HG02798 (cell line): Measurements from ENCODE around the gene SGCG.
"Not testable (repeated sequence)": the region's sequence is repeated elsewhere in the genome, so short reads cannot be mapped to it uniquely, and the experiment has no call there.

Experiments used
- ATAC-seq: cut with Tn5 transposase; IDR thresholded peaks from one replicate; pipeline ENCODE4 v1.9.1; 2021; ENCODE audit warnings: mild to moderate bottlenecking; ENCODE audit not compliant: unreplicated experiment, poor library complexity

The SGCG gene

GRCh38 chr13:23203516-23203915 lies 22.7 kb downstream of the SGCG start:
- ATAC-seq, result no peak

GRCh38 chr13:23205807-23206206 lies 25.0 kb downstream of the SGCG start:
- no peak for ATAC-seq

GRCh38 chr13:23212671-23213070 lies 31.9 kb downstream of the SGCG start:
- ATAC-seq, result no peak

DNA sequence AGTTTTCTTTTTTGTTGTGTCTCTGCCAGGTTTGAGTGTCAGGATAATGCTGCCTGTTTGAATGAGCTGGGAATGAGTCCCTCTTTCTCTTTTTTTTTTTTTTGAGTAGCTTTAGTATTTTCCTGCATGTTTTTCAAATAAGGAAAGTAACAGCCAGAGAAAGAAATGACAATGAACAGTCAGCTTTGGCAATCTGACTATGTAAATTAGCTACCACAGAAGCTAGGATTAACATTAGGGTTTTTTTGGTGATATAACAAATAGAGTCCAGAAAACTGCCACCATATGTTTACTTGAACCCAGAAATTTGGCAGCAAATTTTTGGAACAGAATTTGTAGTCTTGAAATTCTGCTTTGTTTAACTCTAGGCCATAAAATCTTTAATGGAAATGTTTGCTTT lies 50.5 kb downstream of the SGCG start:
- no peak for ATAC-seq

DNA sequence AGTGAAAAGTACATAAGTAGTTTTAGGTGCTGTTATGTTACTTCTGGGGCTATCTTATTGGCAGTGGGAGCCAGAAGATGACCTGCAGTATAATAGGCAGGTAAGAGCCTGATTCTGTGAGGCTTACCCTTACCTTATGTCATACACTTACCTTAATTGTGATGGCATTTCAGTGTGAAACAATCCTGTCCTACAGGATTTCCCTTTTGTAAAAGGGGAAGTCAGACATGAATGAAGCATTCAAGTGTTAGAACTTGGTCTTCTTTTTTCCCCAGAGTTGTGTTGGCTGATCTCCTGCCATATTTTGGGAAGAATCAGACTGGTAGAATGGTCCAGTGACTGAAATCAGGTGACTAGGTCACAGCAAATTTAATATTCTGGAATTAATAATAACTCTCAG lies 55.2 kb downstream of the SGCG start:
- ATAC-seq, result no peak

DNA sequence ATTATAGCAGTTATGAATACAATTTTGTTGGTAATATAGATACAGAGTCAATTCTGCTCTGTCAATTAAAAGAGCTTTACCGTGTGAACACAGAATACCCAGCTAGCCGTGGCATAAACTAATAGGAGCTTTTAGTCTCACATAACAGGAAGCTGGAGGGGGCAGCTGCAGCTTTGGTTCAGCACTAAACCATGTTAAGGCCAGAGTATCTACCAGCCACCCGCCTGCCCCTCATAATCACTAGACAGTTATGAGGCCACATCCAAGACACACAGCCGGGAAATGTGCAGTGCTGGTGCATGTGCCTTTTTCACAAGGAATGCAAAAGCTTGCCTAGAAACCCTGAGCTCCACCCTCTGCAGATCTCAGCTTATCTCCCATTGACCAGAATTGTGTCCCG lies 62.3 kb downstream of the SGCG start:
- ATAC-seq, result no peak

DNA sequence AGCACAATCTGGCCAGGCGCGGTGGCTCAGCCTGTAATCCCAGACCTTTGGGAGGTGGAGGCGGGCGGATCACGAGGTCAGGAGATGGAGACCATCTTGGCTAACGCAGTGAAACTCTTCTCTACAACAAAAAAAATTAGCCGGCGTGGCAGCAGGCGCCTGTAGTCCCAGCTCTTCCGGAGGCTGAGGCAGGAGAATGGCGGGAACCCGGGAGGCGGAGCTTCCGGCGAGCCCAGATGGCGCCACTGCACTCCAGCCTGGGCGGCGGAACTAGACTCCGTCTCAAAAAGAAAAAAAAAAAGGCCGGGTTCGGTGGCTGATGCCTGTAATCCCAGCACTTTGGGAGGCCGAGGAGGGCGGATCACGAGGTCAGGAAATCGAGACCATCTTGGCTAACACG lies 67.6 kb downstream of the SGCG start:
- ATAC-seq, result not testable (repeated sequence)

GRCh38 chr13:23254506-23254905 lies 73.7 kb downstream of the SGCG start:
- ATAC-seq, result no peak

DNA sequence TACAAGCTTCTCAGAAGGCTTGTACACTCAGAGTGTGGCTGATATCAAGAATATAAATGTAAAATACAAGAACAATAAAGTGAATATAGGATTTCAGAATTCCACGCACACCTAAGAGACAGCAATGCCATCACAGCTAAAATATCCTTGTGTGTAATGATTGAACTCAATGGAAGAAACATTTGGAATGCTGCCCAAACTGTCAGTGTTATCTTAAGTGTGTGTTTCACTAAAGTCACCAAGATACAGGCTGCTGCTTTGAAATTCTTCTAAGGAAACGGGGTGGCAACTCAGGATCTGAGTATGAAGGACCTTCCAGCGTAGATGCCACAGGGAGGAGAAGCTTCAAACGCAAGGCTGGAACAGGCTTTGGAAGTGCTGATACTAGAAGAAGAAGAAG lies 86.8 kb downstream of the SGCG start:
- ATAC-seq, result no peak

DNA sequence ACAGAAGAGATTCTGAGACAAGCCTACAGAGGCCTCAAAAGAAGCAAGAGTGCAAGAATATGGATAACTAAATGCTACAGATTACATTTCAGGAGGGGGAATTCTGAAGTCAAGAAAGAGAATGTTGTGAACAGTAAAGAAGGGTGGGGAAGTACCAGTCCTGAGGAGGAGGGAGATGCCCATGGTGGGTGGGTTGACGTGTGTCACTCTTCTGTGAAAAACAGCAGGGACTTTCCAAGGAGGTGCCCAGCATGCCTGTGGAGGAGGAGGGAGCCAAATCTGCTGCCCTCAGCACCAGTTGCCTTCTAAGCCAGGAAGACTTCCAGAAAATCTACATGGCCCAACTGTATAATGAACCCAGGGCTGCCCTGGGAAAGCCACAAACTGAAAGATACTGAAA lies 87.7 kb downstream of the SGCG start:
- peak; percentile 87 for ATAC-seq

DNA sequence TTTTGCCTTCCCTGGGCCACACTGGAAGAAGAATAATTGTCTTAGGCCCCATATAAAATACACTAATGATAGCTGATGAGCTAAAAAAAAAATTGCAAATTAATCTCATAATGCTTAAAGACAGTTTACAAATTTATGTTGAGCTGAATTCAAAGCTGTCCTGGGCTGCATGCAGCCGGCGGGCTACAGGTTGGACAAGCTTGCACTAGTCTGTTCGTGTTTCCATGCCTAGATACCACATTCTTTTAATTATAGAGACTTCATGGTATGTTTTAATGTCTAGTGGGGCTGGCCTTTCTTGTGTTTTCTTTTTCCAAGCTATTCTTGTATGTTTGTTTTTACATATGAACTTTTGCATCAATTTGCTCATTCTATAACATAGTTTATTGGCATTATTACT lies 90.6 kb downstream of the SGCG start:
- ATAC-seq, result no peak

DNA sequence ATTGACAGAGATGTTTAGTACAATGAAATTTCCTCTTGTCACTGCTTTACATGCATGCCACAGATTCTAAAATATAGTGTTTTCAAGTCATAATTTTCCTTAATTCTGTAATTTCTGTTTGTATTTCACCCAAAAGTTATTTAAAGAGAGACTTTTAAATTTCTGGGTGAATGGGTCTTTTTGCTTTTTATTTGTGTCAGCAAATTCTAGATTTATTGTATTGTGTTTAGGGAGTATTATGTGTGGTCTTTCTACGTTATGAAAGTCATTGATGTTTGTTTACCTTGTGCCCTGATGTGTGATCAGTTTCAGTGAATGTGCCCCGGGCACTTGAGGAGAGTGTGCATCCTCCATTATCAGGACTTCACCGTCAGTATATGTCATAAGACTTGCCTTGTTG lies 92.7 kb downstream of the SGCG start:
- no peak for ATAC-seq

DNA sequence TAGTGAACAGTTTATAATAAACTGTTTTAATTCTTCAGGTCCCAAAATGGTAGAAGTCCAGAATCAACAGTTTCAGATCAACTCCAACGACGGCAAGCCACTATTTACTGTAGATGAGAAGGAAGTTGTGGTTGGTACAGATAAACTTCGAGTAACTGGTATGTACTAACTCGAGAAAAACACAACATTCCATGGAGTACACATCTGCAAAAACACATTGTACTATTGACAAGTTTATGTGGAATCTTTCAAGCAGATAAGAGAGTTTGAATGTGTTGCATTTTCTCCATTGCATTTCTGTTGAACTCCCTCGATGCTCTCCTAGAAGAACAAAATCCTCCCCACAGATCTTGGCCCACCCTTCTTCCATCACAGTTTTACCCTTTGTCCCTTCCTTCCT lies 98.5 kb downstream of the SGCG start:
- ATAC-seq, result no peak

DNA sequence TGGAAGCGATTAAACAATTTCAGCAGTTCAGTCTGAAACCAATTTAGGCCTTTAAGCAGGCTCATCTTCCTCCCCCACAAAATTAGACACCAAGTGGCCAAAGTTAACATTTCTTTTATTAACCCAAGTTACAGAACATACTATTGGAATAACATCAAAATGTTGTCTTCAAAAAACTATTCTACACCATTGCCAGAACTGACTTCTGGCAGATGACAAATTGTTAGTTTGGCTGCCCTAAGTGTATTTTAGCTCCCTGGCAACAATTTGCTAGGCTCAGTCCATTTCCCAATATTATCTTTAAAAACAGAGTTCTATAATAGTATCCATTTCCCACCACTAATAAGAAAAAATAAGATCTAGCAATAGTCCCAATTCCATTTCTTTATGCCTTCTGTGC lies 107.8 kb downstream of the SGCG start:
- no peak for ATAC-seq

GRCh38 chr13:23288995-23289394 lies 108.2 kb downstream of the SGCG start:
- no peak for ATAC-seq

GRCh38 chr13:23289917-23290357 lies 109.2 kb downstream of the SGCG start:
- ATAC-seq, result no peak

- ATAC-seq, result no peak
Observed at GRCh38 chr13:23292586-23292985, 111.8 kb downstream of the SGCG start.

GRCh38 chr13:23314837-23315236 lies 134.1 kb downstream of the SGCG start:
- not testable (repeated sequence) for ATAC-seq

DNA sequence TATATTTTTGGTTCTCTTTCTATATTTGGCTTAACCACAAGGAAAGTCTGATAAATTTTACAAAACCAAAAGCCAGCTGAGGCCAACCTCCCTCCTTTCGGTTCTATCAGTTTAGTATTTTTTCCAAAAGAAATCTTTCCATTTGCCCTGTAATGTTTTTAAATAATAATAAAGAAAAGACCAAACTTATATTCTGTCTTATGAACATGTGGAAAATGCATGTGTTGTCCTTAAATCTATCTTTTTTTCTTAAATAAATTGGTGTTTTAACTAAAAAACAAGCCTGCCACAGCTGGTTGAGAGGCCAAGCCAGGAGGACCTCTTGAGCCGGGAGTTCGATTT lies 139.1 kb downstream of the SGCG start:
- ATAC-seq, result no peak

DNA sequence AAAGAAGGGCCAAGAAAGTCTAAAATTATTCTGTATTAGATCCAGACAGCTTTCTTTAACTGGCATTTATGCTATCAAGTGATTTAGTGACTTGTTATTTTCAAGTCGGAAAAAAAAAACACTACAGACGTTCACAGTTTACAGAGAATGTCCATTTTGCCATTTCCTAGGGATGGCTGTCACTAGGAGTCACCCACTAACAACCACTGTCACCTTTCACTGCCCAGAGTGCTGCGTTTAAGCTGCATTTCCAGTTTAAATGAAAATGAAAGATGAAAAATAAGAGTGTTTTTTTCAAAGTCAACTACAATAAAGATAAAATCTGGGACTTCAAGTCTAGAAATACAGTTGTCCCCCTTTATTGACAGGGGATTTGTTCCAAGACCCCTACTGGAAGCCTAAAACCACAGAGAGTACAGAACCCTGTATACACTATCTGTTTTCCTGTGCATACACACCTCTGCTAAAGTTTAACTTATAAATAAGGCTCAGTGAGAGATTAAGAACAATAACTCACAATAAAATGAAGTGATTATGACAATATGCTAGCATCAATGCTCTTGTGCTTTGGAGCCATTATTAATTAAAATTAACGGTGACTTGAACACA lies 140.3 kb downstream of the SGCG start:
- peak; percentile 15 for ATAC-seq

DNA sequence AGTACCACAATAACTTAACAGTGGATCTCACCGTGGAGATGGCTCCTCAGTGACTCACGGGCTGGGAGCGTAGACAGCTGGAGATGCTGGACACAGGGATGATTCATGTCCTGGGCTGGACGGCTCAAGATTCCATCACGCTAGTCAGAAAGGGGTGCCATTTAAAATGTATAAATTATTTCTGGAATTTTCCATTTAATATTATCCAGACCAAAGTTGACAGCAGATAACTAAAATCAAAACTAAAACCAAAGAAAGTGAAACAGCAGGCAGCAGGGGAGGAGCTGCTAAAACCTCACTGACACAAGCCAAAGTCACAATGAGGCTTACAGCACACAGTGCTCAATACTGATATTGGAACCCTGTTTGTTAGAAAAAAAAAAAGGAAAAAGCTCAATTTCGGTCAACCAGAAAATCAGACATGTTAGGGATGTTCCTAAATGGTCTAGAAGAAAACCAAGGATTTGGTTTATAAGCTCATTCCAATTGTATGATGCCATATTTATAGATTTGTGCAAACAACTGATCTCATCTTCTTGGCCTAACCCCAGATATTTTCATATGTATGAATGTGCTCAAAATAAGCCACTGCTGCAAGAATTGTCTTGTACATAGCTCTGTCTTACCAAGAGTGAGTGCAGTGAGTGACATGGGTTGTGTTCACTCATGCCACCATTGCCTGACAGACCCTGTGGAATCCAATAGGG lies 140.9 kb downstream of the SGCG start:
- peak; percentile 84 for ATAC-seq
